GM19035 (cell line): ENCODE data around the gene SLC16A3.
"Not testable (repeated sequence)": the region's sequence is repeated elsewhere in the genome, so short reads cannot be mapped to it uniquely, and the experiment has no call there.

Experiments
- ATAC-seq: cut with Tn5 transposase; IDR thresholded peaks from one replicate; pipeline ENCODE4 v1.9.1; 2021; ENCODE audit not compliant: unreplicated experiment

The SLC16A3 gene

DNA sequence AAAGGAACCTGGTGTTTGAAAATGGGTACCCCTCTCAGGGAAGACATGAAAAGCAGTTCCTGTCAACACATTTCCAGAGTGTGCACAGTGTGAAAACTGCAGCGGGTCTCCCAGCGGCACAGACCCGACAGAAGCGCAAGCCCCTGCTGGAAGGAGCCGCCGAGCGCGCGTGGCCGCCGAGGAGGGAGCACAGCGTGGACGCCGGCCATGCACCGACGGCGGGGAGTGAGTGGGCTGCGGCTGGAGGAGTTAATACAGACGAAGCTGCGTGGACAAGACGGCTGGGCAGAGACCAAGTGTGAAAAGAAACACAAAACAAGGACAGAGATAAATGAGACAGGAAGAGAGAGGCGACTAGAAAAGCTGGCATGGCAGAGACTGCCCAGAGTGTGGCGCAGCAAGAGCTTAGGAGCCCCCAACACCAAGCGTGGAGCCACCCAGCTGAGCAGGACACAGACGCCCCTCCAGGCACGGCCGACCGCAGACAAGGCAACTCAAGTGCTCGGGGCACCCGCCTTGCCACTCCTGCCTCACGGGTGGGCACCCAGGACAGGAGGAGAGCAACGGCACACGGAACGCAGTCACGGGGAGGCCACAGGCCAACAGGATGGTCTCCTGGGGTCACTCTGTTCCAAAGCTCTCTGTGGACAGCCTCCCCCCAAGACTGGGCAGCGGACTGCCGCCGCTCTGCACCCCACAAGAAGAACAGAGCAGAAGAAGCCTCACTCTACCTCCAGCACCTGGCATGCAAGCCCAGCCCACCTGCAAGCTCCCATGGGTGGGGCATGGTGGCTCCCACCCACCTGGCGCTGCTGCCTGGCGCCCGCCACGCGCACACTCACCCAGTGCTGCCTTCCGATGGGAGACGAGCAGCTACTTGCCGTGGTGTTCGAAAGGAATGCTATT, 16.5 kb downstream of the SLC16A3 start:
- no peak for ATAC-seq

GRCh38 chr17:82246040-82246364, 17.2 kb downstream of the SLC16A3 start:
- no peak for ATAC-seq

DNA sequence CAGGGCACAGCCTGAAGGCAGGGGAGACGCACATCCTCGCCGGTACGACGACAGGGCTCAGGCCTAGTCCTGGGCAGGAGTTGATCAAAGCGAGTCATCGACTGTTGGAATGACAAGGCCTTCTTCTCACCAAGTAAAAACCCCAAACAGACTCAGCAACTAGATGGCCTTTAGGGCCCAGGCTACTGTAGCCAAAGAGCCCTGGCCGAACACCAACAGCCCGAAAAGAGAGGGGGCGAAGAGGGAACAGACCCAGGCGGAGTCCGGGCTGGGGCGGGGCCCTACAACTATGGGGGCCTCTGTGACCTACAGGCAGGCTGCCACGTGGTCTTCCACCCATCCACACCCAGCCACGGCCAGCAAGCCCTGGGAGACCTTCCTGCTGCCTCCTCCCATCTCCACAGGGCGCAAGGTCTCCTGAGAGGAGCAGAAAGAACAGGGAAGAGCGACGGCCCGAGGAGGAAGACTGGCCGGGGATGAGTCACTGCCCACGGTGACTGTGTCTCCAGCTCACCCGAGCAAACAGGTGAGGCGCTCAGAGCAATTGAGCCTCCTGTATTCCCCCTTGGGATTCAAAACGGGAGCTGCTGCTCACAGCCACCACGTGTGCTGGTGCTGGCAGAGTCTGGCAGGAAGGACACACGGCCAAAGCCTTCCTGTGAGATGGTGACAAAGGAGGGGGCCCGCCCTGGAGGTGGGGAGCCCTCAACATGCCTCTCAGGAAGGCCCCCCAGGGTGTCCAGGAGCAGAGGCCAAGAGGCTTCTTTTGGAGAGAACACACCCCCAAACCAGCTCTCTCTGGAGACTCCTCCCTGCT, 17.7 kb downstream of the SLC16A3 start:
- no peak for ATAC-seq

GRCh38 chr17:82247182-82247823, 18.5 kb downstream of the SLC16A3 start:
- no peak for ATAC-seq

GRCh38 chr17:82247856-82248671, 19.2 kb downstream of the SLC16A3 start:
- ATAC-seq = no peak

- no peak for ATAC-seq
Observed at GRCh38 chr17:82248815-82249674, 20.2 kb downstream of the SLC16A3 start.

DNA sequence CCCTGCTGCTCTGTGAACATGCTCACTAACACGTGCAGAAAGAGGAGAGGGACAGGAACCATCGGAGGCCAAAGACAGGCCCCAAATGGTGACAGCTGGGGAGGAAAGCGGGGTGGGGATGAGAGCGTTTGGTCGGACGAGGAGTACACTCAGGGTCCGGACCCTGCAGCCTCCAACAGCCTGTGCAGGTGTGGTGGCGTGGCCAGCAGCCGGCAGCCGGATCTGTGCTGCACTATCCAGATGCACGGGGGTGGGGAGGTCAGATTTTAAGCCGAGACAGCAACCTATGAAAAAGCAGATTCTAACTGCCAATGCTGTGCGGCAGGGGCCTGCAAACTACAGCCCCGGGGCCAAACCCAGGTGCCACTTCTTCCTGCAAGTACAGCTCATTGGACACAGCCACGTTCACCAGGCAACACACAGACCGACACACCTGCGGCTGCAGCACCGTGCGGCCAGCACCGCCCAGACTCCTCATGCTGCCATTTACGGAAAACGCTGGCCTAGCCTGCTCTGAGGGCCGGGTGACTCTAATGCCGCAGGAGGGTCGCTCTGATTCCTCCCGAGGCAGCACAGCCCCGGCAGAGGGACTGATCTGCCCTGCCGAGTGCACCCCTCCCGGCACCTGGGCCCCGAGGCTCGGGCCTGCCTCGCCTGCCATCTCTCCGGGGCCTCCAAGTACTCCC, 21.2 kb downstream of the SLC16A3 start:
- ATAC-seq = no peak

GRCh38 chr17:82250868-82251500, 22.1 kb downstream of the SLC16A3 start:
- ATAC-seq = no peak

DNA sequence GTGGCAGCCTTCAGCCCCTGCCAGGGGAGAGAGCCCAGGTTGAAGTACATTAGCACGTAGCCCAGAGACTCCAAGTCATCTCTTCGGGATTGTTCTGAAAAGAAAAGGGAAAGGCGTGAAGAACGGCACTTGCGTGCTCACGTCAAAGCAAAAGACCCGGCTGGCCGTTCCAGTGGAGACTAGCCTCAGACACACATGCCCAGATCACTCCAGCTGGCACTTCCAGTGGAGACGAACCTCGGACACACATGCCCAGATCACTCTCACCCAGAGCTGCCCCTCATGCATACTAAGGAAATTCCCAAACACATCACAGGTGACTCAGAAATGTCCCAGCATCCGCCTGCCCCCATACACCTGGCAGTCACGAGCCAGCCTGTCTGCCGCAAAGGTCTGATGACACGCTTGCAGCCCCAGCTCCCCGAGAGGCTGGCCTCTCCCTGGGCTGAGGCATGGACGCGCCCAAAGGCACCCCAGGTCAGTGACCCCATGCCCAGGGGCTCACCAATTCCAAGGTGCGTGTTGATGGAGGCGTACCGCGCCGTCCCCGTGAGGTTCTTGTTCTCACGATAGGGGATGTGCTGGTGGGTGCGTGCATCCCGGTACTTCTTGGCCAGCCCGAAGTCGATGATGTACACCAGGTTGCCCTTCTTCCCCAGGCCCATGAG, 23.8 kb downstream of the SLC16A3 start:
- ATAC-seq = no peak

DNA sequence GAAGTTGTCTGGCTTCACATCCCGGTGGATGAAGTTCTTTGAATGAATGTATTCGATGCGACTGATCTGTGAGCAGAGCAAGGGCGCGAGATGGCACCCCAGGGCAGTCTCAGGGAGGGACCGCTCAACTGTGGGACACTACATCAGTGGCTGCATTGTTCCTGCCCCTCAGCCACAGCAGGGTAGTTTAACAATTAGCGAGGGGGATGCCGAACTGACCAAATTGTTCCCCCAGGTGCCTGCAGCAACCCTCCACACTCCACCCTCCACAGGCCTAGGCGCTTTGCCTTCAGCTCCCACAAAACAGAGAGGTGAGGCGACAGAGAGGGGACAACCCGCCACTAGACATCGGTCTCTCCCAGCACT, 24.3 kb downstream of the SLC16A3 start:
- no peak for ATAC-seq

GRCh38 chr17:82254096-82254495, 25.3 kb downstream of the SLC16A3 start:
- ATAC-seq = not testable (repeated sequence)

DNA sequence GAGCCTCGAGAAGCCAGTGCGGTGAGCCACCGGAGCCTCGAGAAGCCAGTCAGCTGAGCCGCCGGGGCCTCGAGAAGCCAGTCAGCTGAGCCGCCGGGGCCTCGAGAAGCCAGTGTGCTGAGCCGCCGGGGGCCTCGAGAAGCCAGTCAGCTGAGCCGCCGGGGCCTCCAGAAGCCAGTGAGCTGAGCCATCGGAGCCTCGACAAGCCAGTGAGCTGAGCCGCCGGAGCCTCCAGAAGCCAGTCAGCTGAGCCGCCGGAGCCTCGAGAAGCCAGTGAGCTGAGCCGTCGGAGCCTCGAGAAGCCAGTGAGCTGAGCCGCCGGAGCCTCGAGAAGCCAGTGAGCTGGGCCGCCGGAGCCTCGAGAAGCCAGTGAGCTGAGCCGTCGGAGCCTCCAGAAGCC, 25.9 kb downstream of the SLC16A3 start:
- not testable (repeated sequence) for ATAC-seq

DNA sequence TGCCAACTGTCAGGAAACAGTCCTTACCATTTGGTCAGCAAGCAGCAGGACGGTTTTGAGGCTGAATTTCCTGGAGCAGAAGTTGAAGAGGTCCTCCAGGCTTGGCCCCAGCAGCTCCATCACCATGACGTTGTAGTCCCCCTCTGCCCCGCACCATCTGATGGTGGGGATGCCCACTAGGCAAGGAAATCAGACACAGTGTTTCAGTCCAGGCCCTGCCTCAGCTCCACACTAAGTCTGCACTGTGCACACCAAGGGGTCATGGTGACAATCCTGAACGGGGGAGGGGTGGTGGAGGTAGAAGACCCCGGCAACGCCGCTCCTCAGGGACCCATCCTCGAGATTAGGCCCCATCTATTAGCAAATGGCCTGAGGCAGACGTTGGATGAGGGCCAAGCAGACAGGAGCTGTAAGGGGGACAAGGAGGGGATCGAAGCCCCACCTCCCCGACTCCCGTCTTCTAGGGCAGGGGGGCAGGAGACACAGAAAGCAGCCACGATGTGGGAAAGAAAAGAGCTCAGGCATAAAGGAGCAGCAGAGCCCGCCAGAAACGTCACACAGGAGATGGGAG, 26.6 kb downstream of the SLC16A3 start:
- ATAC-seq = no peak

GRCh38 chr17:82256242-82256885, 27.5 kb downstream of the SLC16A3 start:
- no peak for ATAC-seq

DNA sequence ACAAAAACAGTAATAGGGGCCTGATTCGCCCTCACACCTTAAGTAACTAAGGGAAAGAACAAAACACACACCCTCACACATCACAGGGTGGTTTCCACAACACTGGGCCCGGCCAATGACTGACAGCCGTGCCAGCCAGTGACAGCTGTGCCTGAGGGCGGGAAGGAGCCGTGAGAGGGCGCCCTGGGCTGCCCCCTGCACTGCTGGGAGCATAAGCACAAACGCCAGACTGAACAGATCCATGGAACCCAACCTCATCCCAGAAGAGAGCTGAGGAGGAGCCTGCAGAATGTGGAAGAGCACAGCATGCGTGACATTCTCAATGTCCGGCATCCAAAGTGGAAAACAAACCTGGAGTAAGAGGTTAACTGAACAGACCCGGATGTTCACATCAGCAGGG, 28.6 kb downstream of the SLC16A3 start:
- ATAC-seq = no peak

DNA sequence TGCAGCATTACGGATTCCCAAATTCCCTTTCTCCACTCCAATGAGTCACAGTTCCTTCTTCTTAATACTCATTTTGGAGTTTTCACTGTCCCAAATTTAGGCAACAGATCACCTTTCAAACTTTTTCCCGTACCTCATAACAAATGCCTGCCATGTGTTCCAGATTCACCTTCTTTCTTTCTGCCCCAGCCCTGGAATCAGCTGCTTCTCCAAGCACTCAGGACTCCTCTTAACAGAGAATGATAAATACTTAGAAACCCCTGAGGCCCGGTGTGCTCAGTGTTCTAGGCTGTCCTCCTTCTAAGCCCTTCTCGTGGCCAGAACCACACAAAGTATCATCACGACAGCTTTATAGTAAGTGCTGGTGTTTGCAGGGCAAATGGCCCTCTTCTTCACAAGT, 29.7 kb downstream of the SLC16A3 start:
- no peak for ATAC-seq
